Naive thymus-derived CD4-positive, alpha-beta T cell (primary cell): ENCODE data around the gene SRSF6. TPM values are rescaled to one million over a fixed set of nuclear protein-coding genes. Genes with fewer than 3 reads are reported as not detected.
A peak's percentile ranks its signal among the peaks of the same experiment; 100 is the strongest.
"Not testable (repeated sequence)": the region's sequence is repeated elsewhere in the genome, so short reads cannot be mapped to it uniquely, and the experiment has no call there.

Experiments used
- ATAC-seq: fragments of 150-1000 bp; cut with Tn5 transposase; 2 replicates; pipeline ENCODE4 v1.10.0; 2021; ENCODE audit warnings: mild to moderate bottlenecking, moderate library complexity
- CTCF ChIA-PET: fragments of 350-600 bp; sonication (Branson Sonifier 250); formaldehyde crosslinking; loops from one replicate; lab custom pipeline; 2021; ENCODE audit warnings: antibody characterized with exemption; lab: Charles Lee
- POLR2A ChIA-PET: fragments of 350-600 bp; sonication (Branson Sonifier 250); formaldehyde crosslinking; loops from one replicate; lab custom pipeline; 2021; ENCODE audit warnings: antibody characterized with exemption, inconsistent platforms; lab: Charles Lee
- DNase-seq, 9 donors: peaks; one replicate each; pipeline versions ENCODE4 v3.0.0 to v3.0.0-alpha.2; 2020 to 2022; ENCODE audit warnings: mixed read lengths in 1 of 9
- H3K27ac ChIP-seq: one replicate; pipeline ENCODE4 v1.7.0; 2013; ENCODE audit warnings: mild to moderate bottlenecking, low read depth, low read length, moderate library complexity
- H3K27me3 ChIP-seq, 2 donors: one replicate each; pipeline ENCODE4 v1.7.0; 2013; ENCODE audit warnings: low read length in 2 of 2, mild to moderate bottlenecking in 2 of 2, moderate library complexity in 2 of 2; ENCODE audit not compliant: control insufficient read depth in 2 of 2, insufficient read depth in 2 of 2
- H3K36me3 ChIP-seq, 3 experiments: 1 replicate in 2 of 3; 2 replicates in 1 of 3; pipeline ENCODE4 v1.7.0; 2013; ENCODE audit warnings: low read length in 3 of 3, mild to moderate bottlenecking in 3 of 3, moderate library complexity in 1 of 3; ENCODE audit not compliant: insufficient read depth in 3 of 3, control insufficient read depth in 2 of 3
- H3K4me1 ChIP-seq, 2 donors: one replicate each; pipeline ENCODE4 v1.7.0; 2013; ENCODE audit warnings: low read length in 2 of 2, mild to moderate bottlenecking in 2 of 2, moderate library complexity in 1 of 2; ENCODE audit not compliant: control insufficient read depth in 2 of 2, insufficient read depth in 2 of 2
- H3K4me3 ChIP-seq: 2 replicates; pipeline ENCODE4 v1.7.0; 2013; ENCODE audit warnings: mild to moderate bottlenecking, low read length
- H3K9me3 ChIP-seq, 3 experiments: 1 replicate in 2 of 3; 2 replicates in 1 of 3; pipeline ENCODE4 v1.7.0; 2013; ENCODE audit warnings: low read length in 3 of 3; ENCODE audit not compliant: control insufficient read depth in 2 of 3
- H3K27ac Mint-ChIP-seq, 9 donors: one replicate each; pipeline ENCODE4 v1.8.0; 2020 to 2022; ENCODE audit warnings: mixed read lengths in 9 of 9, mild to moderate bottlenecking in 8 of 9, moderate library complexity in 5 of 9, inconsistent platforms in 2 of 9
- H3K27me3 Mint-ChIP-seq, 5 donors: one replicate each; pipeline ENCODE4 v1.8.0; 2021 to 2022; ENCODE audit warnings: mixed read lengths in 5 of 5, mild to moderate bottlenecking in 1 of 5
- H3K36me3 Mint-ChIP-seq, 5 donors: one replicate each; pipeline ENCODE4 v1.8.0; 2020 to 2022; ENCODE audit warnings: mixed read lengths in 5 of 5, mild to moderate bottlenecking in 3 of 5, inconsistent platforms in 1 of 5
- H3K4me1 Mint-ChIP-seq, 7 donors: one replicate each; pipeline ENCODE4 v1.8.0; 2020 to 2022; ENCODE audit warnings: mixed read lengths in 7 of 7, mild to moderate bottlenecking in 3 of 7, inconsistent platforms in 1 of 7
- H3K4me3 Mint-ChIP-seq, 10 donors: one replicate each; pipeline ENCODE4 v1.8.0; 2020 to 2022; ENCODE audit warnings: mild to moderate bottlenecking in 10 of 10, mixed read lengths in 10 of 10, moderate library complexity in 6 of 10, inconsistent platforms in 2 of 10
- H3K9me3 Mint-ChIP-seq, 11 donors: one replicate each; pipeline ENCODE4 v1.8.0; 2020 to 2022; ENCODE audit warnings: mixed read lengths in 11 of 11, mild to moderate bottlenecking in 4 of 11, inconsistent platforms in 1 of 11, moderate library complexity in 1 of 11
- intact Hi-C, 2 donors: fragments of 100-400 bp; cut with micrococcal nuclease; formaldehyde crosslinking; loops; one replicate each; pipeline ENCODE4 v1.15.1; 2023
- polyA plus RNA-seq, 2 donors: library from polyadenylated mRNA; unstranded; fragments of 300-500 nt; fragmentation: Illumina TruSeq; gene quantifications; one replicate each; pipeline ENCODE4 v1.2.3, GENCODE V29; 2021
- total RNA-seq, 6 experiments: library from RNA in 5 of 6; stranded (reverse) in 5 of 6; gene quantifications; 1 replicate in 5 of 6; 2 replicates in 1 of 6; pipeline ENCODE4 v1.2.3 and lab custom pipeline; 2021 to 2026

SRSF6 gene
- total and polyA plus RNA-seq, 7 experiments from 2014 or later: 46.6 to 291 (median 234) TPM

DNA sequence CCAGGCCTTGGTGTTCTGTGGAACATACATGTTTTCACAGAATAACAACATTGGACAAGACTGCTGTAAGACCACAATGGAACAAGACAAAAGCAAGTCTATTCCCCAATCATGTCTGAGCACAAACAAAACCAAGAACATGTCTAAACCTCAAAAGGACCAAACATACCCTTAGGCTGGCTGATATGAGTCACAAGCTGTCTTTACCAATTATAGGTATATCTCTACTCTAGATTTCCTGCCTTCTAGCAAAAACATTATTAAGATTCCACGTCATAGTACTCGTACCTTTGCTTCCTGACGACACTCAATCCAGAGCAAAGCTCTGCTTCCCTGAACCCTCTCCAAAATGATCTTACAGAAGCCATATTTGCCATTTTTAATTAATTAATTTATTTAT is 34.4 kb downstream of the SRSF6 start:
- POLR2A ChIA-PET: no interaction called here
- CTCF ChIA-PET: no interaction called here
- Mint-ChIP-seq H3K4me3 (no peak overlapping the region), H3K27ac (no peak overlapping the region), H3K27me3 (peaks cover 0 to 5% (median 0%) of the 10 kb centered on the region in 5 donors), H3K9me3 (peaks cover 0 to 27% (median 7%) of the 10 kb centered on the region in 11 donors), H3K4me1 (peaks cover 0 to 4% (median 0%) of the 10 kb centered on the region in 7 donors), H3K36me3 (peaks cover 0 to 25% (median 8%) of the 10 kb centered on the region in 5 donors)
- no peak overlapping the region for H3K4me3 ChIP-seq
- no peak for DNase-seq
- no peaks in the 10 kb centered on the region for H3K36me3 ChIP-seq
- ATAC-seq: no peak
- peaks cover 0 to 2% (median 0%) of the 10 kb centered on the region in 3 experiments for H3K9me3 ChIP-seq
- intact Hi-C loops: no loop called here
- no peak overlapping the region for H3K27ac ChIP-seq
- no peaks in the 10 kb centered on the region for H3K4me1 ChIP-seq
- no peaks in the 10 kb centered on the region for H3K27me3 ChIP-seq

DNA sequence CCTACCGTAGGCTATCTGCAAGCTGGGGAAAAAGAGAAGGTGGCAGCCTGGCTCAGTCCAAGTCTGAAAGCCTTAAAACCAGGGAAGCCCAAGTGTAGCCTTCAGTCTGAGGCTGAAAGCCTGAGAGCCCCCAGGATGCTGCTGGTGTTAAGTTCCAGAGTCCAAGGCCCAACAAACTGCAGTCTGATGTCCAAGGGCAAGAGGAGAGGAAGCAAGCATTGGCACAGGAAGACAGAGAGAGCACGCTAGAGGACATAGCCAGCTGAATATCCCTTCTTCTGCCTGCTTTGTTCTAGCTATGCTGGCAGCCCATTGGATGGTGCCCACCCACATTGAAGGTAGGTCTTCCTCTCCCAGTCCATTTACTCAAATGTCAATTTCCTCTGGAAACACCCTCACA is 37.7 kb downstream of the SRSF6 start:
- no peak for ATAC-seq
- H3K4me1 Mint-ChIP-seq: peaks cover 0 to 4% (median 0%) of the 10 kb centered on the region in 7 donors

DNA sequence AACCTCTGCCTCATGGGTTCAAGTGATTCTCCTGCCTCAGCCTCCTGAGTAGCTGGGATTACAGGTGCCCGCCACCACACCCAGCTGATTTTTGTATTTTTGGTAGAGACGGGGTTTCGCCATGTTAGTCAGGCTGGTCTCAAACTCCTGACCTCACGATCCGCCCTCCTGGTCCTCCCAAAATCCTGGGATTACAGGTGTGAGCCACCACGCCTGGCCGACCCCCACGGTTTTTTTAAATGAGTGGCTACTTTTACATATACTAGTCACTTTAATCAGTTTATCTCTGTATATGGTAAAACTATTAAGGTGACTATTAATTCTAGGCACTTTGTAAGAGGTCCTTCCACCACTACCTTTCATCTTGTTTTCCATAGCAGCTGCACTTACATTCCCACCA is 44.3 kb downstream of the SRSF6 start:
- H3K4me1 Mint-ChIP-seq, intact Hi-C loops, H3K36me3 Mint-ChIP-seq, H3K9me3 ChIP-seq, H3K4me1 ChIP-seq, H3K27ac Mint-ChIP-seq, ATAC-seq, H3K4me3 ChIP-seq, DNase-seq, H3K27ac ChIP-seq, H3K27me3 ChIP-seq, H3K4me3 Mint-ChIP-seq, POLR2A ChIA-PET, H3K36me3 ChIP-seq: not testable (repeated sequence)
- Mint-ChIP-seq H3K27me3 (peaks cover 14 to 40% (median 27%) of the 10 kb centered on the region in 5 donors), H3K9me3 (peaks cover 0 to 13% (median 0%) of the 10 kb centered on the region in 11 donors)
- CTCF ChIA-PET: interaction anchor here (0.6 kb wide), 1 partner anchor 26 kb away, joined by 3 read pairs; no protein-coding TSS in a partner anchor

More for the DNA sequence above, 37.7 kb downstream of the SRSF6 start:
- Mint-ChIP-seq H3K27me3 (no peaks in the 10 kb centered on the region), H3K27ac (no peak overlapping the region), H3K36me3 (peaks cover 0 to 13% (median 4%) of the 10 kb centered on the region in 5 donors), H3K4me3 (no peak overlapping the region), H3K9me3 (peaks cover 0 to 29% (median 4%) of the 10 kb centered on the region in 11 donors)
- H3K4me1 ChIP-seq: no peaks in the 10 kb centered on the region
- ChIA-PET CTCF (no interaction called here), POLR2A (no interaction called here)
- no peak overlapping the region for H3K4me3 ChIP-seq
- no peaks in the 10 kb centered on the region for H3K9me3 ChIP-seq
- H3K27ac ChIP-seq: no peak overlapping the region
- DNase-seq: no peak
- no peaks in the 10 kb centered on the region for H3K36me3 ChIP-seq
- H3K27me3 ChIP-seq: no peaks in the 10 kb centered on the region
- intact Hi-C loops: no loop called here

DNA sequence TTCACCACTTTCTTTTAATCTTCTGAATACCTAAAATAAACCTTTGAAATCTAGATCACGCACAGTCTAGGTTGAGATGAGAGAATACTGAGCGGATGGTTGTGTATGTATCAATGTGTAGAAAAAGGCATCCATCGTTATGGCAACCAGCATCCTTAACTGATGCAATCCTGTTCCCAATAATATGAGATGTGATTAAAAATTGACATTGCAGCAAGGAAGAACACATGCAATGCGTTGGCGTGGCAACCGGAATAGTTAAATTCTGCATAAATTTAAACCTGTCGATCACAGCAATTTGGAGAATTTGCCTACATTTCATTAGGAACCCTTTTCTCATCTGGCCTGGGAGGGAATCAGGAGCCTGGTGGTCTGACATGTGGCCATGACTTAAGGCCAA is 48.5 kb downstream of the SRSF6 start:
- ATAC-seq (no peak), DNase-seq (no peak)
- intact Hi-C loops: no loop called here
- H3K36me3 ChIP-seq: no peaks in the 10 kb centered on the region
- peaks cover 0 to 5% of the 10 kb centered on the region in 2 donors for H3K27me3 ChIP-seq
- POLR2A ChIA-PET: no interaction called here
- H3K9me3 ChIP-seq: no peaks in the 10 kb centered on the region
- CTCF ChIA-PET: no interaction called here
- no peak overlapping the region for H3K4me3 ChIP-seq
- Mint-ChIP-seq H3K36me3 (peaks cover 0 to 4% (median 0%) of the 10 kb centered on the region in 5 donors), H3K27ac (no peak overlapping the region), H3K9me3 (peaks cover 0 to 2% (median 0%) of the 10 kb centered on the region in 11 donors), H3K27me3 (peaks cover 28 to 58% (median 43%) of the 10 kb centered on the region in 5 donors), H3K4me3 (peak overlapping the region in 8 of 10 donors; percentile 4 to 85 (median 32)), H3K4me1 (peaks cover 0 to 12% (median 7%) of the 10 kb centered on the region in 7 donors)
- no peak overlapping the region for H3K27ac ChIP-seq
- H3K4me1 ChIP-seq: peaks cover 0 to 4% of the 10 kb centered on the region in 2 donors

DNA sequence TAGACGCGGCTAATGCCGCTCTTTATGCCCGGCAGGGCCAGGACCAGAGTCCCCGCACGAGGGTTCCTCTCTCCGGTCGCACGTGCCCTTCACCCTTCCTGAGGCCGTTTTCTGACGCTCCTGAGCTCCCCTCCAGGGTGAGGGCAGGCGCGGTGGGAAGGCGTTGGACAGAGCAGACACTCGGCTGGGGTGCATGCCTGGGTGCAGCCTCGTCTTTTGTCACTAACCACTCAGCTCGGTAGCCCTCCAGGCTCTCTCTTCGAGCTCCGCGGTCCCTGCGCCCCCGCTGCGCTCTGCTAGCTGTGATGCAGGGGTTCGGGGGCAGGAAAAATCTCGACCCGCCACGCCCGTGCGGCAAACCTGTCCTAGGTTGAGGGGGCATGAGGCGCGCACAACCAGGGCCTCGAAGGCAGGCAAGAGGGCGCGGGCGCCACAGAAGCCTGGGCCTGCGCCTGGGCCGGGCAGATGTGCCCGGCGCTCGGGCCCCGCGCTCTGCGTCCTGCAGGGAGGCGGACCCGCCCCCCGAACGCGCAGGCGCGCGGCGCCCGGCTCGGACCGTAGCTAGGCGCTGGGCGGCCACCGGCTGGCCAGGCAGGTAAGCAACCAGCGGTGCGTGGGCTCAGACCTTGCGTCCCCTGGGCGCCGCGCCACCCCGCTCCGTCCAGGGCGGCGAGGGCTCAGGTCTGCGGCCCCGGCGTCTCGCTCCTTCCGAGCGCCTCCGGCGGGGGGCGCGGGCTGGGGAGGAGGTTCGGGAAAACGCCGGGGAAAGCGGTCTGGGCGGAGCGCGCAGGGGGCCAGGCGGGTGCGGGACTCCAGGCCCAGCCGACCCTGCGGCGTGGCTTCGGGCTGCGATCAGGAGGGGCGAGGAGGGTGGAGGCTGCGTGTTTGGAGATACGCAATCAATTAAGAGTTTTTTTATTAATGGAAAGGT is 49.7 kb downstream of the SRSF6 start, which contains the start of gene L3MBTL1:
L3MBTL1 (plus strand) TSS at position 548 of the 931 bp plus-strand sequence. CDS start 5,807 bp downstream, outside the sequence.
- no peaks in the 10 kb centered on the region for H3K36me3 ChIP-seq
- Mint-ChIP-seq H3K4me1 (peaks cover 0 to 12% (median 7%) of the 10 kb centered on the region in 7 donors), H3K4me3 (peak within 1 kb of the TSS; percentile 59 to 85 (median 66)), H3K9me3 (no peaks in the 10 kb centered on the region), H3K27me3 (peaks cover 28 to 59% (median 44%) of the 10 kb centered on the region in 5 donors), H3K27ac (peak within 1 kb of the TSS in 1 of 9 donors; percentile 7), H3K36me3 (peaks cover 0 to 4% (median 0%) of the 10 kb centered on the region in 5 donors)
- H3K4me3 ChIP-seq: peak within 1 kb of the TSS; percentile 8
- CTCF ChIA-PET: no interaction called here
- intact Hi-C loops: no loop called here
- DNase-seq (peak in 2 of 9 donors; percentile 9 to 38), ATAC-seq (peak; percentile 46)
- no peaks in the 10 kb centered on the region for H3K9me3 ChIP-seq
- H3K27ac ChIP-seq: no peak within 1 kb of the TSS
- H3K4me1 ChIP-seq: peaks cover 0 to 4% of the 10 kb centered on the region in 2 donors
- POLR2A ChIA-PET: interaction anchor here (0.6 kb wide), 1 partner anchor 1504 kb away, joined by 3 read pairs; no protein-coding TSS in a partner anchor
- H3K27me3 ChIP-seq: peaks cover 0 to 5% of the 10 kb centered on the region in 2 donors

DNA sequence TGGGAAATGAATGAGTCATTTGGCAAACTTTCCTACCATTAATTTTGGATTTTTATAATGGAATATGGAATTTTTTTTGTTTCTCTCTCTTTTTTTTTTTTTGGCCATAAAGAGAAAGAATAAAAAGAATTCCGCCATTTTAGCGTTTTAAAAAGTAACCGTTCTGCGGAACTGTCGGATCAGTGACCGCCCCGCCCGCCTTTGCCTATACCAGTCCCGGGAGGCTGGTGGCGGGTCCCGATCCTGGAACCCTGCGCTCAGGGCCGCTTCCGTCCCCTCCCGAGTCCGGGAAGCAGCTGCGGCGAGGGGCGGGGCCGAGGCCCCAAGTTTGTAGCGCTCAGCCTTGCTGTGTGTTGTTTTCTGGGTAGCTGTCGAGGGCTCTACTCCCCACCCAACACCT is 50.4 kb downstream of the SRSF6 start:
- Histone ChIP-seq H3K4me1 (peaks cover 0 to 4% of the 10 kb centered on the region in 2 donors), H3K36me3 (no peaks in the 10 kb centered on the region), H3K27ac (no peak overlapping the region), H3K27me3 (peaks cover 0 to 5% of the 10 kb centered on the region in 2 donors), H3K4me3 (peak overlapping the region; percentile 8), H3K9me3 (no peaks in the 10 kb centered on the region)
- no peak overlapping the region for H3K27ac Mint-ChIP-seq
- peaks cover 0 to 12% (median 7%) of the 10 kb centered on the region in 7 donors for H3K4me1 Mint-ChIP-seq
- intact Hi-C loops: no loop called here
- POLR2A ChIA-PET: no interaction called here
- CTCF ChIA-PET: no interaction called here
- DNase-seq (no peak), ATAC-seq (no peak)
- peaks cover 0 to 4% (median 0%) of the 10 kb centered on the region in 5 donors for H3K36me3 Mint-ChIP-seq
- H3K9me3 Mint-ChIP-seq: no peaks in the 10 kb centered on the region
- peak overlapping the region; percentile 59 to 73 (median 66) for H3K4me3 Mint-ChIP-seq
- peaks cover 28 to 56% (median 44%) of the 10 kb centered on the region in 5 donors for H3K27me3 Mint-ChIP-seq
